NT2/D1 (cell line): Measurements from ENCODE around the gene ABHD6.

Experiments
- DNase-seq: peaks from one replicate; pipeline ENCODE4 v3.0.0-alpha.2; 2011; ENCODE audit warnings: low read depth, low spot score
- H3K27me3 ChIP-seq: 2 replicates; pipeline ENCODE4 v1.6.0; 2011; ENCODE audit warnings: mild to moderate bottlenecking; ENCODE audit not compliant: insufficient read length, insufficient read depth
- H3K36me3 ChIP-seq: 2 replicates; pipeline ENCODE4 v1.6.1; 2011; ENCODE audit warnings: mild to moderate bottlenecking, low read length, mixed read lengths; ENCODE audit not compliant: insufficient read depth, insufficient read length
- H3K4me1 ChIP-seq: 2 replicates; pipeline ENCODE4 v1.5.1; 2011; ENCODE audit not compliant: insufficient read depth, insufficient read length
- H3K4me3 ChIP-seq: 2 replicates; pipeline ENCODE4 v1.5.1; 2011; ENCODE audit warnings: low read depth; ENCODE audit not compliant: insufficient read length
- H3K9ac ChIP-seq: 2 replicates; pipeline ENCODE4 v1.6.0; 2011; ENCODE audit warnings: low read depth; ENCODE audit not compliant: insufficient read length
- H3K9me3 ChIP-seq: 2 replicates; pipeline ENCODE4 v1.5.1; 2011; ENCODE audit warnings: mild to moderate bottlenecking, low read length; ENCODE audit not compliant: insufficient read depth
- SUZ12 ChIP-seq: IDR thresholded peaks from 2 replicates; pipeline ENCODE4 v1.6.1; 2011; ENCODE audit not compliant: insufficient read length, insufficient read depth; ENCODE audit errors: extremely low read depth
- YY1 ChIP-seq: IDR thresholded peaks from 2 replicates; pipeline ENCODE4 v1.6.1; 2011; ENCODE audit not compliant: insufficient read length, insufficient read depth
- ZNF274 ChIP-seq: IDR thresholded peaks from 2 replicates; pipeline ENCODE4 v1.6.1; 2011; ENCODE audit warnings: mild to moderate bottlenecking, low read depth, low read length

ABHD6 gene

GRCh38 chr3:58243976-58244585 lies 6.5 kb downstream of the ABHD6 start:
- no peaks in the 10 kb centered on the region for H3K36me3 ChIP-seq
- TF ChIP-seq SUZ12 (no peak), ZNF274 (no peak), YY1 (no peak)
- no peaks in the 10 kb centered on the region for H3K4me1 ChIP-seq
- no peak for DNase-seq
- no peaks in the 10 kb centered on the region for H3K9me3 ChIP-seq
- H3K27me3 ChIP-seq, result peaks cover 3% of the 10 kb centered on the region
- H3K9ac ChIP-seq, result no peak overlapping the region
- no peak overlapping the region for H3K4me3 ChIP-seq

DNA sequence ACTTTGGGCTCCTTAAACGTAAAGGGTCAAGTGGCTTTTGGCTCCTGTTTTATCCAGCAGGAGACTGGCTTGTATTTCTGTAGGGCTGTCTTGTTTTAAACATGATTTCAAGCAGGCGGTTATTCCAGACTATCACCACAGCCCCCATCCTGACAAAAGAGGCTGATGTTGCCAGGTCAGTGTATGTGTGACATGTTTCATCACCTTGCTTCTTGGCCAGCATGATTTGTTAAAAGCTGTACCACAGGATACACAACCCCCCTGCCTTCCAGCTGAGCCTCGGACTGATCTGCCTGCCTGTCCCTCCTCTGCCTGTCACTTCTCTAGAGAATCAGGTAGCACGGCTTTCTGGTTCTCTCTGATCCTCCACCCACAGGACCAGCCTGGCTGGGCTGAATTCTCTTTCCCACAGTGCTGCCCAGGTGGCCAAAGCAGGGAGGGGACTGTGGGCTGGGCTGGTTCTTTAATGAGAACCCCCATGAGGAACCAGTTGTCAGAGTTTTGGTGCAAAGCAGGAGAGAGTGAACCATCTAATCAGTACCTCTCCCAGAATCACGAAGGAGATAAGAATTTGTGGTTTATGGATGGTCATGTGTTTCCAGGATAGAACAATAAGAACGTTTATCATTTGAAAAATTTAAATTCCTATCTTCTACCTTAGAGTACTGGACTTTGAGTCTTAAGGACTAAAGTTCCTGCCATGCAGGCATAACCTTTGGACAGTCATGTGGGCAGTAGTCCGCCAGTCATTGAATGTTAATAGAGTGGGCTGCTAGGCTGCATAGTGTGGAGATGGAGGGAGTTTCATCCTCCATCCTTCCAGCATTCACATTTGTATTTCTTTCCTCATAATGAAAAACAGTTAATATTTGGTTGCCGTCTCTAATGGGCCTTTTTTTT lies 8.8 kb downstream of the ABHD6 start:
- Histone ChIP-seq H3K4me1 (peaks cover 10% of the 10 kb centered on the region), H3K9me3 (no peaks in the 10 kb centered on the region), H3K9ac (no peak overlapping the region), H3K27me3 (no peaks in the 10 kb centered on the region), H3K36me3 (no peaks in the 10 kb centered on the region), H3K4me3 (no peak overlapping the region)
- DNase-seq, result no peak
- TF ChIP-seq YY1 (no peak), SUZ12 (no peak), ZNF274 (no peak)

DNA sequence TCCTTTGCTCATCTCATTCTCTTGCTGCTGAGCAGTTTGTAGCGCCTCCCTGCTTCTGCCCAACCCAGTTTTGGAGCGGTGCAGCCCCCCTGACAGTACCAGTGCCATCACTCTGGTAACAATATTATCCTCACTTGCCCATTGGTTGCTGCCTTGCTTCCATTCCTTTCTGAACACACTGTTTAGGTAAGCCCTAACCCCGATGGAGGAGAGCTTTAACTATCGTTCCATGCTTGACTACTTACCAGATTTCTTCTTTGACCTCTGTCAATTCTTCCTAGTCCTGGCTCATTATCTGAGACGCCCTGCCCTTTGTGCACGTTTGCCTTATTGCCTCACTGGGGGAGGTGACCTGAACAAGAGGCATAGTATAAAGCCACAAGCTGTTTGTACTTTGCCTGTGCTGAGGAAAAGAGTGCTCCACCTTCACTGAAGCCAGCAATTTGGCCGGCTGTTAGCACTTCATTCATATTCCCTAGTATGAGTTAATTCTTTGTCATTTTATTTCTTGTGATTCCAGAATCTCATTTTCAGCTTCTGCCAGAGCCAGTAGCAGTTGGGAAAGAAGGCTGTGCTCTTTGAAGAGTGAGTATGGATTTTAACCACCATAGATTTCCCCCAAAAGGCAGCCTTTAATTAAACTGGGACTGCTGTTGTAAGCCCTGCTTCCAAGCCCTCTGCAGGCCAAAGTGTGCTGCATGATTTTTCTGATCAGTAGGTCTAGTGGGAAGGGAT lies 11.9 kb downstream of the ABHD6 start:
- no peak for DNase-seq
- no peaks in the 10 kb centered on the region for H3K9me3 ChIP-seq
- no peaks in the 10 kb centered on the region for H3K27me3 ChIP-seq
- no peak overlapping the region for H3K4me3 ChIP-seq
- H3K4me1 ChIP-seq, result peaks cover 10% of the 10 kb centered on the region
- no peaks in the 10 kb centered on the region for H3K36me3 ChIP-seq
- TF ChIP-seq SUZ12 (no peak), ZNF274 (no peak), YY1 (no peak)
- H3K9ac ChIP-seq, result no peak overlapping the region

DNA sequence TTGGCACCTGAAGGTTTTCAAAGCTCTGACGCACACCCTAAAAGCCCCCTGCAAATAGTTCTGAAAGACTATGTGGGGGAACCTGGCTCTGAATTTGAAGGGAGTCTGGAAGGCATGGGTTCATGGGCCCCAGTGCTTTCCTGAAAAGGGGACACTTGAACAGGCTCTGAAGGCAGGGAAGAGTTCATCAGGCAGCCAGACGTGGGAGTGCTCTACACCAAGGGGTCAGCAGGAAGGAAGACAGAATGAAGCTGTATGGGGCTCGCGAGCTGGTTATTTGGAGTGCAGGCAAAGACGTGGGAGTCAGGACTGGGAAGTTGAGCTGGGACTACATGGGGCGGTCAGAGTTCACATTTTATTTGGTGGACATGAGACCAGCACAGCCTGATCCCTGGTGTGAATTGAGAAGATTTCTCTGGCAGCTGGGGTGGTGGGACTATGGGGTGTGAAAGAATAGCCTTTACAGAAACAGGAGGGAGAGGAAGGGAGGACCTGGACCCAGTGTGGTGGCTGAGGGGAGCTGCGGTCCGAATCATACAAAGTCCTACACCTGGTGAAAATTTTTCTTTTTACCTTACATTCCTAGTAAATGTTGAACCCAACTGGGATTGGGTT lies 12.6 kb downstream of the ABHD6 start:
- Histone ChIP-seq H3K36me3 (no peaks in the 10 kb centered on the region), H3K9ac (no peak overlapping the region), H3K9me3 (no peaks in the 10 kb centered on the region), H3K27me3 (no peaks in the 10 kb centered on the region), H3K4me1 (peaks cover 10% of the 10 kb centered on the region), H3K4me3 (no peak overlapping the region)
- TF ChIP-seq YY1 (no peak), ZNF274 (no peak), SUZ12 (no peak)
- DNase-seq, result no peak

DNA sequence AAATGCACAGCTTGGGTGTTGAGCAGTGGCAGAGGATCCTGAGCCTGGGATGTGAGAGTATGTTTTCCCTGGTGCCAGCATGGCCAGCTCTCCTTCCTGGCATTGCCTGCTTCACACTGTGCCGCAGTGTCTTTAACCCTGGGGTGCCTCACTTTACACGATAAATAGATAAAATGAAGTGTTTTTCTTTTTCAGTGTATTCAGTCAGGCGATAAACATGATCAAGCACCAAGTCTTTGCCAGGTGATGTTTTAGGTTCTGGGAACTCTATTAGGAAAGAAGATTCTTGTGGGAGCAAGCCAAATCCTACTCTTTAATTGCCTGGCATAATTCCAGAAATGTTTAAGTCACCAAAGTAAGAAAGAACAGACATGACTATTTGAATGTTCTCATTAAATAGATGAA lies 14.0 kb downstream of the ABHD6 start:
- Histone ChIP-seq H3K36me3 (no peaks in the 10 kb centered on the region), H3K4me1 (peaks cover 10% of the 10 kb centered on the region), H3K4me3 (no peak overlapping the region), H3K27me3 (no peaks in the 10 kb centered on the region), H3K9me3 (no peaks in the 10 kb centered on the region), H3K9ac (no peak overlapping the region)
- TF ChIP-seq SUZ12 (no peak), YY1 (no peak), ZNF274 (no peak)
- DNase-seq, result no peak

DNA sequence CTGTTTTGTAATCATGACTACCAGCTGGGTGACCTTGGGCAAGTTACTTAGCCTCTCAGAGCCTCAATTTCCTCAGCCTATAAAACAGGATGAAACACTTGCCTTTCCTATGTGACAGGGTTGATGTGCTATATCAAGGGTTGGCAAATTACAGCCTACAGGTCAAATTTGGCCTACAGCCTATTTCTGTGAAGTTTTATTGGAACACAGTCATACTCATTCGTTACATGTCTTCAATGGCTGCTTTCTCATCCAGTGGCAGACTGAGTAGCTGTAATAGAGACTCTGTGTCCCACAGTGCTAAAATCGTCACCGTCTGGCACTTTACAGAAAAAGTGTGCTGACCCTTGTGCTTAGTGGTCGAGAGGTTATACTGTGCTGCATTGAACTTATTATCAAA lies 16.6 kb downstream of the ABHD6 start:
- TF ChIP-seq SUZ12 (no peak), ZNF274 (no peak), YY1 (no peak)

DNA sequence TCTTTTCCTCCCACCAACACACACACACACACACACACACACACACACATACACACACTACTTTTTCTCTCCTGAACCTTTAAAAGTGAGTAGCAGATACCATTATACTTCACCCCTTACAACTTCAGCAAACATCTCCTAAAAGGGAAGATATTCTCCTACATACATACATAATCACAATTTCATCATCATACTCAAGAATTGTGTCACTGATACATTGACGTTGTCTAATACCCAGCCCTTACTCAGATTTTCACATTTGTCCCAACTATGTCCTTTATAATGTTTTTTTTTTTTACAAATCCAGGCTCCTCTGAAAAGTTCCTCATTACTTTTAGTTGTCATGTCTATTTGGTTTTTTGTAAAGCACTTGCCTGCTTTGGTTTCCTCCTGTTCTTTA lies 18.5 kb downstream of the ABHD6 start:
- H3K9ac ChIP-seq, result no peak overlapping the region
- TF ChIP-seq ZNF274 (no peak), YY1 (no peak), SUZ12 (no peak)
- H3K4me1 ChIP-seq, result no peaks in the 10 kb centered on the region
- no peaks in the 10 kb centered on the region for H3K36me3 ChIP-seq
- no peak overlapping the region for H3K4me3 ChIP-seq
- no peaks in the 10 kb centered on the region for H3K27me3 ChIP-seq
- no peak for DNase-seq
- H3K9me3 ChIP-seq, result no peaks in the 10 kb centered on the region

More for the DNA sequence above, 16.6 kb downstream of the ABHD6 start:
- H3K4me1 ChIP-seq, result peaks cover 10% of the 10 kb centered on the region
- no peak for DNase-seq
- no peaks in the 10 kb centered on the region for H3K36me3 ChIP-seq
- no peaks in the 10 kb centered on the region for H3K27me3 ChIP-seq
- H3K4me3 ChIP-seq, result no peak overlapping the region
- no peaks in the 10 kb centered on the region for H3K9me3 ChIP-seq
- no peak overlapping the region for H3K9ac ChIP-seq
